Keratinocyte (primary cell): Measurements from ENCODE around the gene RELB. TPM values are rescaled to one million over a fixed set of nuclear protein-coding genes. Genes with fewer than 3 reads are reported as not detected.

Experiments used
- DNase-seq: peaks from one replicate; pipeline ENCODE4 v3.0.0-alpha.2; 2011; ENCODE audit warnings: low read depth, missing footprints, low spot score
- FAIRE-seq: peaks from 2 replicates; lab custom pipeline; 2011; peaks lifted over from hg19 to GRCh38; lab: Jason Lieb, UNC
- H2AFZ ChIP-seq: 2 replicates; pipeline ENCODE4 v1.6.0; 2012; ENCODE audit warnings: low read length, control low read depth, inconsistent platforms; ENCODE audit not compliant: control insufficient read depth
- H3K27ac ChIP-seq: 2 replicates; pipeline ENCODE4 v1.5.1; 2011; ENCODE audit warnings: low read length; ENCODE audit not compliant: control insufficient read depth, insufficient read depth
- H3K27me3 ChIP-seq: 3 replicates; pipeline ENCODE4 v1.6.0; 2011; ENCODE audit warnings: low read length; ENCODE audit not compliant: control insufficient read depth, insufficient read depth; ENCODE audit errors: extremely low read depth
- H3K36me3 ChIP-seq, 2 experiments: 2 replicates in 1 of 2; 3 replicates in 1 of 2; pipeline ENCODE4 v1.5.1; 2011; ENCODE audit warnings: low read length in 2 of 2, mild to moderate bottlenecking in 1 of 2; ENCODE audit not compliant: control insufficient read depth in 2 of 2, insufficient read depth in 2 of 2; ENCODE audit errors: extremely low read depth in 1 of 2
- H3K4me1 ChIP-seq: 3 replicates; pipeline ENCODE4 v1.5.1; 2011; ENCODE audit warnings: low read length; ENCODE audit not compliant: control insufficient read depth, insufficient read depth; ENCODE audit errors: extremely low read depth
- H3K4me2 ChIP-seq: 3 replicates; pipeline ENCODE4 v1.6.0; 2011; ENCODE audit warnings: low read depth, low read length; ENCODE audit not compliant: control insufficient read depth, insufficient read depth; ENCODE audit errors: extremely low read depth
- H3K4me3 ChIP-seq, 3 experiments: fragments of 200-600 bp in 1 of 3; sonication (generic) in 1 of 3; 2 replicates in 2 of 3; 3 replicates in 1 of 3; pipeline ENCODE4 v1.5.1; 2011 to 2016; ENCODE audit warnings: low read length in 3 of 3, mild to moderate bottlenecking in 3 of 3, control low read depth in 2 of 3, inconsistent platforms in 1 of 3, low read depth in 1 of 3, mixed read lengths in 1 of 3, mixed run types in 1 of 3, moderate library complexity in 1 of 3; ENCODE audit not compliant: control insufficient read depth in 2 of 3, insufficient read depth in 2 of 3; ENCODE audit errors: extremely low read depth in 1 of 3
- H3K79me2 ChIP-seq: 2 replicates; pipeline ENCODE4 v1.6.0; 2012; ENCODE audit warnings: low read length; ENCODE audit not compliant: control insufficient read depth, insufficient read depth
- H3K9ac ChIP-seq: 3 replicates; pipeline ENCODE4 v1.6.0; 2011; ENCODE audit warnings: low read length; ENCODE audit not compliant: control insufficient read depth, insufficient read depth; ENCODE audit errors: extremely low read depth
- H3K9me1 ChIP-seq: 3 replicates; pipeline ENCODE4 v1.6.0; 2011; ENCODE audit warnings: low read length; ENCODE audit not compliant: control insufficient read depth, insufficient read depth; ENCODE audit errors: extremely low read depth
- H3K9me3 ChIP-seq: 2 replicates; pipeline ENCODE4 v1.5.1; 2012; ENCODE audit warnings: low read depth, low read length; ENCODE audit not compliant: control insufficient read depth
- H4K20me1 ChIP-seq: 3 replicates; pipeline ENCODE4 v1.6.0; 2011; ENCODE audit warnings: low read length; ENCODE audit not compliant: control insufficient read depth, insufficient read depth; ENCODE audit errors: extremely low read depth
- CTCF ChIP-seq, 3 experiments: IDR thresholded peaks in 1 of 3; conservative IDR thresholded peaks in 1 of 3; optimal IDR thresholded peaks in 1 of 3; 2 replicates in 2 of 3; 3 replicates in 1 of 3; pipeline versions ENCODE3 to v1.5.1; 2011; ENCODE audit warnings: low read length in 3 of 3, mild to moderate bottlenecking in 3 of 3, moderate library complexity in 2 of 3, control low read depth in 1 of 3, inconsistent platforms in 1 of 3; ENCODE audit not compliant: insufficient read depth in 2 of 3; ENCODE audit errors: extremely low read depth in 1 of 3
- EZH2 ChIP-seq: IDR thresholded peaks from one replicate; pipeline ENCODE4 v1.6.1; 2012; ENCODE audit warnings: inconsistent platforms, mild to moderate bottlenecking, low read length, moderate library complexity
- dilution Hi-C: fragments of 300-500 bp; cut with MboI; formaldehyde crosslinking; loops from one replicate; pipeline ENCODE4 v1.7.0; 2020; ENCODE audit warnings: low sequenced_read_pairs; ENCODE audit not compliant: extremely low pct_ligation_motif_present
- polyA plus RNA-seq, 5 experiments: library from polyadenylated mRNA; depleted of rRNA in 3 of 5; stranded (reverse) in 3 of 5; stranded (forward) in 1 of 5; unstranded in 1 of 5; fragments of >200 nt; gene quantifications; 1 replicate in 1 of 5; 2 replicates in 3 of 5; 3 replicates in 1 of 5; pipeline versions ENCODE4 v1.2.1 to v1.2.3, GENCODE V29; 2011 to 2012; ENCODE audit warnings: missing spikeins in 2 of 5, low read depth in 1 of 5, low replicate concordance in 1 of 5

The RELB gene
- polyA plus RNA-seq, 1 donor (not counting 4 experiments of a cell fraction or from before 2014, with no cell fraction given), result 3.6 TPM

- Histone ChIP-seq H3K4me1 (peaks cover 22% of the 10 kb centered on the region), H2AFZ (peak within 1 kb of the TSS; percentile 93)
- dilution Hi-C loops, result no loop called here
Measured at GRCh38 chr19:45079063-45079910, 78.0 kb downstream of the RELB start, which contains the start of gene GEMIN7. Gene GEMIN7, plus strand, starts transcription at chr19:45079260. Its CDS starts 10,855 bp downstream, at chr19:45090115.

GRCh38 chr19:45079911-45080370, 78.7 kb downstream of the RELB start:
- H3K4me1 ChIP-seq, result peaks cover 20% of the 10 kb centered on the region
- peak overlapping the region; percentile 96 for H3K4me2 ChIP-seq
- H3K27ac ChIP-seq, result peak overlapping the region; percentile 93
- no peak for FAIRE-seq
- H4K20me1 ChIP-seq, result no peaks in the 10 kb centered on the region
- H3K27me3 ChIP-seq, result no peaks in the 10 kb centered on the region
- peaks cover 47% of the 10 kb centered on the region for H3K79me2 ChIP-seq
- TF ChIP-seq CTCF (optimal IDR thresholded peaks at IDR 0.05 in 1 of 3, IDR thresholded peaks at IDR 0.05 in 1 of 3, conservative IDR thresholded peaks at IDR 0.05 in 1 of 3; ENCODE audit: extremely low read depth in 1 of 3, insufficient read depth in 2 of 3, low read length in 3 of 3), result no peak
- TF ChIP-seq EZH2, result no peak
- H3K4me3 ChIP-seq, result peak overlapping the region; percentile 84 to 98 (median 98)
- no peak for DNase-seq
- H3K9me3 ChIP-seq, result no peaks in the 10 kb centered on the region
- peaks cover 2% of the 10 kb centered on the region for H3K9me1 ChIP-seq
- peak overlapping the region; percentile 98 for H3K9ac ChIP-seq
- dilution Hi-C loops, result no loop called here
- H2AFZ ChIP-seq, result peak overlapping the region; percentile 93
- H3K36me3 ChIP-seq, result peaks cover 3 to 7% of the 10 kb centered on the region in 2 experiments

More at GRCh38 chr19:45079063-45079910, 78.0 kb downstream of the RELB start, which contains the start of gene GEMIN7:
- DNase-seq (no peak), FAIRE-seq (peak; percentile 44)
- peak in 1 of 3 experiments; percentile 19 for TF ChIP-seq CTCF (optimal IDR thresholded peaks at IDR 0.05 in 1 of 3, IDR thresholded peaks at IDR 0.05 in 1 of 3, conservative IDR thresholded peaks at IDR 0.05 in 1 of 3; ENCODE audit: extremely low read depth in 1 of 3, insufficient read depth in 2 of 3, low read length in 3 of 3)
- TF ChIP-seq EZH2, result no peak
- peak within 1 kb of the TSS; percentile 96 for H3K4me2 ChIP-seq
- no peaks in the 10 kb centered on the region for H3K9me3 ChIP-seq
- H3K9ac ChIP-seq, result peak within 1 kb of the TSS; percentile 98
- H3K9me1 ChIP-seq, result peaks cover 2% of the 10 kb centered on the region
- peak within 1 kb of the TSS; percentile 84 to 98 (median 98) for H3K4me3 ChIP-seq
- no peaks in the 10 kb centered on the region for H3K27me3 ChIP-seq
- peaks cover 3 to 7% of the 10 kb centered on the region in 2 experiments for H3K36me3 ChIP-seq
- peak within 1 kb of the TSS; percentile 93 for H3K27ac ChIP-seq
- no peaks in the 10 kb centered on the region for H4K20me1 ChIP-seq
- H3K79me2 ChIP-seq, result peaks cover 44% of the 10 kb centered on the region
